A549 treated with AZD2906 at 1 μM for 4 hours (cell line): ENCODE data around the gene RMND1. TPM values are rescaled to one million over a fixed set of nuclear protein-coding genes. Genes with fewer than 3 reads are reported as not detected.

Source experiments
- total RNA-seq: library from RNA; stranded (reverse); fragments of 200-300 nt; extraction: Qiagen RNA extraction; gene quantifications from 5 replicates; pipeline ENCODE4 v1.2.3, GENCODE V29; 2022

RMND1 gene
- total RNA-seq, result 13.3 to 14.6 TPM (median 14.3 TPM) in 5 replicates

GRCh38 chr6:151451950-151452749 lies at the start of gene RMND1:
Gene RMND1, minus strand, starts transcription at chr6:151452126. Its CDS starts 6,315 bp downstream, at chr6:151445811.

GRCh38 chr6:151493804-151494234 lies 41.9 kb upstream of the RMND1 start, which contains the start of gene CCDC170:
Gene CCDC170, plus strand, starts transcription at chr6:151494017. Its CDS starts 112 bp downstream, at chr6:151494129.

DNA sequence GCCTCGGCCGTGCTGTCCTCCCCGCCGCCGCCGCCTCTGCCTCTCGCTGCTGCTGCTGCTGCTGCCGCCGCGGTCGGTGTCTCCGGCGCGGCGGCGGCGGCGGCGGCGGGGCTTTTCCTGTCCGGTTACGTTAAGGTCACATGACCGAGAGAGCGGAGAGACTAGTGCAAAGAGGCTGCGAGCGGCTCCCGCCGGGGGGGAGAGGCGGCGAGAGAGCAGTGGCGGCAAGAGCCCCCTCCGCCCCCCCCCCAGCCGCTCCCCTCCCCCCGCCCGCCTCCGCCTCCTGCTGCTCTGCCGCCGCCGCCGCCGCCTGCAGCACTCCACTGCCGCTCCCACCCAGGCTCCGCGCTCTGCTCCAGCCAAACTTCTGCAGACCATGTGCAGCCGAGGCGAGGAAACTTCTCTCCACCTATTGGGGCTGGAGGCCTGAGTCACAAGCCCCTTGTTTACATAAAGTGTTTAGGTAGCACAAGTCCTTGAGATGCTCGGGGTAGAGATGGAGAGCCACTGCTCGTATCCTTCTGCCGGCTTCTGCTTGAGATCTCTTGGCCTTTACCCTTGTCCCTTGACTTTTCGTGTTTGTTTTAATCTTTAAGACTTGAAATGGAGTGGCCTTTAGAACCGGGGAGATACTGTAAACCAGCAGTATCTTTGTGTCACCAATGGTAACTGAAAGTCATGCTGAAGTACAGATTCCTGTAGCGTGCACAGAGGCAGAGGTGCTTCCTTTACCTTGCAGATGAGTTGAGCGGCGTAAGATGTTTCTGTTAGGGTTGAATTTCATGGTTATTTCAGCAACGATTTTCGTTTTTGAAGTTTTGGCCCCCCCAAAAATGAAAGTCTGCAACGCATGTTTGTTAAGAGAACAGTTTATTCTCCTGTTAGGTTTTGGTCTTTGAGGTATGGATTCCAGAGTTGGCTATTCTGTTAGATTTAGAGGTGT lies 60.2 kb downstream of the RMND1 start, which contains the start of gene ZBTB2:
TSS of gene ZBTB2 (minus strand) at position 89 of the 943 bp plus-strand sequence. CDS start 17,922 bp downstream, outside the sequence.

Other genes with a start within 250 kb of the RMND1 start
- 120 to 196 TPM (median 153 TPM) in 5 replicates for gene AKAP12, start 212.2 kb downstream of the RMND1 start, total RNA-seq
- 13.6 to 14.9 TPM (median 14.3 TPM) in 5 replicates for gene ZBTB2, start 60.6 kb downstream of the RMND1 start, total RNA-seq
- gene CCDC170, start 41.9 kb upstream of the RMND1 start, total RNA-seq, result 0.05 to 0.14 TPM (median 0.08 TPM) in 5 replicates